Body of pancreas (tissue), 4 donors: ENCODE measurements around the gene TFIP11. TPM values are rescaled to one million over a fixed set of nuclear protein-coding genes. Genes with fewer than 3 reads are reported as not detected.
A peak's percentile ranks its signal among the peaks of the same experiment; 100 is the strongest.

ENCODE experiments used
- ATAC-seq: fragments of 150-250 bp; one replicate; pipeline ENCODE4 v1.9.1; 2016
- DNase-seq, 4 donors: peaks; one replicate each; pipeline ENCODE4 v3.0.0-alpha.2; 2019
- H3K27ac ChIP-seq, 4 donors: fragments of 200-600 bp; sonication (generic); 1 replicate in 3 of 4; 2 replicates in 1 of 4; pipeline versions ENCODE4 v1.5.1 to v1.6.1; 2016 to 2019; ENCODE audit warnings: mild to moderate bottlenecking in 1 of 4, mixed read lengths in 1 of 4, moderate library complexity in 1 of 4
- H3K27me3 ChIP-seq, 2 donors: fragments of 200-600 bp; sonication (generic); one replicate each; pipeline ENCODE4 v1.6.0; 2016; ENCODE audit warnings: mild to moderate bottlenecking in 1 of 2
- H3K36me3 ChIP-seq, 2 donors: fragments of 200-600 bp; sonication (generic); replicated peaks in 1 of 2; 2 replicates each; pipeline ENCODE4 v1.5.1; 2016; ENCODE audit warnings: low read depth in 2 of 2; ENCODE audit not compliant: insufficient read depth in 1 of 2
- H3K4me1 ChIP-seq: fragments of 200-600 bp; sonication (generic); one replicate; pipeline ENCODE4 v1.6.0; 2016
- H3K4me3 ChIP-seq, 2 donors: fragments of 200-600 bp; sonication (generic); 1 replicate in 1 of 2; 2 replicates in 1 of 2; pipeline ENCODE4 v1.5.1; 2016 to 2019
- H3K9me3 ChIP-seq, 3 donors: fragments of 200-600 bp; sonication (generic); 1 replicate in 2 of 3; 2 replicates in 1 of 3; pipeline ENCODE4 v1.5.1; 2016
- CTCF ChIP-seq, 7 experiments: fragments of 450-650 bp in 4 of 7; fragments of 200-600 bp in 3 of 7; sonication (generic) in 3 of 7; IDR thresholded peaks; one replicate each; pipeline ENCODE4 v1.5.1; 2016 to 2019; ENCODE audit warnings: antibody characterized with exemption in 7 of 7
- POLR2A ChIP-seq, 3 donors: fragments of 450-650 bp; IDR thresholded peaks; one replicate each; pipeline ENCODE4 v1.6.1; 2016; ENCODE audit warnings: antibody characterized with exemption in 3 of 3, mild to moderate bottlenecking in 2 of 3
- WGBS, 2 donors: methylation state at CpG; one replicate each; pipeline ENCODE4 v1.1.5; 2017; 5-methylcytosine and 5-hydroxymethylcytosine counted together
- intact Hi-C: fragments of 100-400 bp; cut with DNase I; formaldehyde crosslinking; loops from one replicate; pipeline ENCODE4 v1.15.1; 2023
- total RNA-seq, 2 donors: library from RNA; depleted of rRNA; stranded (reverse); fragments of >200 nt; gene quantifications; one replicate each; pipeline ENCODE4 v1.1.0, GENCODE V29; 2016

Gene TFIP11
- total RNA-seq, 2 donors from 2014 or later = 26.2 to 32.3 TPM

GRCh38 chr22:26556904-26557303 lies 44.6 kb upstream of the TFIP11 start:
- Histone ChIP-seq H3K36me3 (no peaks in the 10 kb centered on the region), H3K4me3 (no peak overlapping the region), H3K27me3 (no peaks in the 10 kb centered on the region), H3K4me1 (peaks cover 87% of the 10 kb centered on the region), H3K27ac (peak overlapping the region; percentile 75 to 88 (median 86)), H3K9me3 (no peaks in the 10 kb centered on the region)
- intact Hi-C loops = no loop called here
- DNase-seq (peak; percentile 91 to 97 (median 96)), ATAC-seq (peak; percentile 78)
- peak in 2 of 3 donors; percentile 19 to 28 for TF ChIP-seq POLR2A (IDR thresholded peaks at IDR 0.05)
- TF ChIP-seq CTCF (IDR thresholded peaks at IDR 0.05) = no peak
- 15 to 30% methylated on average over 5 of the region's 5 CpGs for WGBS, 2 donors

- H3K36me3 ChIP-seq = no peaks in the 10 kb centered on the region
- H3K27ac ChIP-seq = peak overlapping the region; percentile 75 to 87 (median 85)
- DNase-seq (peak in 2 of 4 donors; percentile 44 to 45), ATAC-seq (no peak)
- no peak overlapping the region for H3K4me3 ChIP-seq
- intact Hi-C loops = no loop called here
- no peaks in the 10 kb centered on the region for H3K27me3 ChIP-seq
- TF ChIP-seq CTCF (IDR thresholded peaks at IDR 0.05) (no peak), POLR2A (IDR thresholded peaks at IDR 0.05) (no peak)
- H3K9me3 ChIP-seq = no peaks in the 10 kb centered on the region
- H3K4me1 ChIP-seq = peaks cover 96% of the 10 kb centered on the region
- WGBS, 2 donors = 26 to 45% methylated on average over 5 to 11 of the region's 11 CpGs
Measured at GRCh38 chr22:26555478-26555877, 43.2 kb upstream of the TFIP11 start.

GRCh38 chr22:26554956-26555355 lies 42.7 kb upstream of the TFIP11 start:
- intact Hi-C loops = no loop called here
- H3K27me3 ChIP-seq = no peaks in the 10 kb centered on the region
- H3K27ac ChIP-seq = peak overlapping the region; percentile 75 to 87 (median 85)
- TF ChIP-seq POLR2A (IDR thresholded peaks at IDR 0.05) (no peak), CTCF (IDR thresholded peaks at IDR 0.05) (no peak)
- DNase-seq = no peak
- H3K36me3 ChIP-seq = no peaks in the 10 kb centered on the region
- 42 to 43% methylated on average over 6 of the region's 6 CpGs for WGBS, 2 donors
- no peak overlapping the region for H3K4me3 ChIP-seq
- H3K4me1 ChIP-seq = peaks cover 96% of the 10 kb centered on the region
- no peak for ATAC-seq
- no peaks in the 10 kb centered on the region for H3K9me3 ChIP-seq

- DNase-seq = peak; percentile 73 to 87 (median 84)
- no peak for TF ChIP-seq CTCF (IDR thresholded peaks at IDR 0.05)
- peak in 2 of 3 donors; percentile 43 to 52 for TF ChIP-seq POLR2A (IDR thresholded peaks at IDR 0.05)
- H3K4me3 ChIP-seq = no peak overlapping the region
- H3K36me3 ChIP-seq = no peaks in the 10 kb centered on the region
- H3K27ac ChIP-seq = peak overlapping the region; percentile 75 to 87 (median 85)
- 29 to 42% methylated on average over 7 of the region's 7 CpGs for WGBS, 2 donors
- peak; percentile 60 for ATAC-seq
- peaks cover 89% of the 10 kb centered on the region for H3K4me1 ChIP-seq
- no peaks in the 10 kb centered on the region for H3K27me3 ChIP-seq
- no peaks in the 10 kb centered on the region for H3K9me3 ChIP-seq
- intact Hi-C loops = no loop called here
Measured at GRCh38 chr22:26553056-26553752, 40.9 kb upstream of the TFIP11 start.

GRCh38 chr22:26552466-26552865 lies 40.2 kb upstream of the TFIP11 start:
- Histone ChIP-seq H3K27me3 (no peaks in the 10 kb centered on the region), H3K36me3 (no peaks in the 10 kb centered on the region), H3K9me3 (no peaks in the 10 kb centered on the region), H3K4me3 (no peak overlapping the region), H3K27ac (peak overlapping the region; percentile 82 to 87 (median 85)), H3K4me1 (peaks cover 86% of the 10 kb centered on the region)
- ATAC-seq = no peak
- no peak for DNase-seq
- 35 to 46% methylated on average over 7 to 10 of the region's 10 CpGs for WGBS, 2 donors
- intact Hi-C loops = no loop called here
- no peak for TF ChIP-seq CTCF (IDR thresholded peaks at IDR 0.05)
- TF ChIP-seq POLR2A (IDR thresholded peaks at IDR 0.05) = no peak
